Measurements from ENCODE around the gene PIK3CG.

DNA sequence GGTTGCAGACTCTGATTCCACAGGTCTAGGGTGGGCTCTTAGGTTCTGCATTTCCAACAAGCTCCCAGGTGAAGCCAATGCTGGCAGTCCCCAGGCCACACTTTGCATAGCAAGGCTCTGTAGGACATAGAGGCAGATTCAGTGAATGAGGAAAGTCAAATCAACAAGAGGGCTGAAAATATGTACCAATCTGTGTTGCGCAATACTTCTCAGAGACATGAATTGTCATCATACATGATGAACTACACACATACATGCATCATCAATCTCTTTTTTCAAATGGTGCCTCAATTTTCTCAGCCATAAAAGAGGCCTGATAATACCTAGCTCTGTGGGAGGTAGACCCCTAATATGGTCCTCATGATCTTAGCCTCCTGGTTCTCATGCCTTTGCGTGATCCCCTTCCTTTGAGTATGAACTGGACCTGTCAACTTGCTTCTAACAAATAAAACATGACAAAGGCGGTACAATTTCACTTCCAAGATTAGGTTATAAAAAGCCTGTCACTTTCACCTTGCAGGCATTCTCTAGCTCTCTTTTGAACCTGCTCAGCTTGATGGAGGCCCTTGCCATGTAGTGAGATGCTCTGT, 49.0 kb downstream of the PIK3CG start:
- TF ChIP-seq, protein P1, sequence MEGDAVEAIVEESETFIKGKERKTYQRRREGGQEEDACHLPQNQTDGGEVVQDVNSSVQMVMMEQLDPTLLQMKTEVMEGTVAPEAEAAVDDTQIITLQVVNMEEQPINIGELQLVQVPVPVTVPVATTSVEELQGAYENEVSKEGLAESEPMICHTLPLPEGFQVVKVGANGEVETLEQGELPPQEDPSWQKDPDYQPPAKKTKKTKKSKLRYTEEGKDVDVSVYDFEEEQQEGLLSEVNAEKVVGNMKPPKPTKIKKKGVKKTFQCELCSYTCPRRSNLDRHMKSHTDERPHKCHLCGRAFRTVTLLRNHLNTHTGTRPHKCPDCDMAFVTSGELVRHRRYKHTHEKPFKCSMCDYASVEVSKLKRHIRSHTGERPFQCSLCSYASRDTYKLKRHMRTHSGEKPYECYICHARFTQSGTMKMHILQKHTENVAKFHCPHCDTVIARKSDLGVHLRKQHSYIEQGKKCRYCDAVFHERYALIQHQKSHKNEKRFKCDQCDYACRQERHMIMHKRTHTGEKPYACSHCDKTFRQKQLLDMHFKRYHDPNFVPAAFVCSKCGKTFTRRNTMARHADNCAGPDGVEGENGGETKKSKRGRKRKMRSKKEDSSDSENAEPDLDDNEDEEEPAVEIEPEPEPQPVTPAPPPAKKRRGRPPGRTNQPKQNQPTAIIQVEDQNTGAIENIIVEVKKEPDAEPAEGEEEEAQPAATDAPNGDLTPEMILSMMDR (IDR thresholded peaks at IDR 0.05) = no peak
- TF ChIP-seq POLR2A (IDR thresholded peaks at IDR 0.05) = no peak
